GM12891 (cell line): Measurements from ENCODE around the gene AQR.
"Not testable (repeated sequence)": the region's sequence is repeated elsewhere in the genome, so short reads cannot be mapped to it uniquely, and the experiment has no call there.

ENCODE experiments used
- DNase-seq: peaks from one replicate; pipeline ENCODE4 v3.0.0; 2011; ENCODE audit warnings: low spot score; ENCODE audit not compliant: insufficient read length
- FAIRE-seq: peaks from 2 replicates; lab custom pipeline; 2011; peaks lifted over from hg19 to GRCh38; lab: Jason Lieb, UNC
- PAX5 ChIP-seq: IDR thresholded peaks from 2 replicates; pipeline ENCODE4 v1.6.1; 2011; ENCODE audit warnings: low read length, moderate library complexity, mild to moderate bottlenecking; ENCODE audit not compliant: insufficient read depth, severe bottlenecking
- POLR2A ChIP-seq: IDR thresholded peaks from 2 replicates; pipeline ENCODE4 v1.6.1; 2011; ENCODE audit warnings: low read depth, low read length, control low read depth
- POLR2AphosphoS5 ChIP-seq: IDR thresholded peaks from 2 replicates; pipeline ENCODE4 v1.6.1; 2011; ENCODE audit warnings: low read depth, low read length, control low read depth
- POU2F2 ChIP-seq: IDR thresholded peaks from 2 replicates; pipeline ENCODE4 v1.6.1; 2011; ENCODE audit warnings: low read depth, mild to moderate bottlenecking, control low read depth, low read length, moderate library complexity
- SPI1 ChIP-seq: IDR thresholded peaks from 2 replicates; pipeline ENCODE4 v1.6.1; 2011; ENCODE audit warnings: low read depth, low read length, control low read depth
- TAF1 ChIP-seq: IDR thresholded peaks from 2 replicates; pipeline ENCODE4 v1.6.1; 2011; ENCODE audit warnings: low read depth, low read length, control low read depth

Gene AQR

GRCh38 chr15:34828145-34828911, 141.2 kb downstream of the AQR start:
- DNase-seq, result no peak
- no peak for FAIRE-seq
- TF ChIP-seq TAF1, result no peak
- no peak for TF ChIP-seq PAX5
- TF ChIP-seq POLR2AphosphoS5, result no peak
- TF ChIP-seq SPI1, result no peak
- no peak for TF ChIP-seq POLR2A

GRCh38 chr15:34821831-34822230, 147.7 kb downstream of the AQR start:
- DNase-seq (no peak), FAIRE-seq (no peak)
- no peak for TF ChIP-seq POLR2A
- no peak for TF ChIP-seq POU2F2
- TF ChIP-seq POLR2AphosphoS5, result no peak
- TF ChIP-seq PAX5, result no peak
- no peak for TF ChIP-seq TAF1
- TF ChIP-seq SPI1, result no peak

DNA sequence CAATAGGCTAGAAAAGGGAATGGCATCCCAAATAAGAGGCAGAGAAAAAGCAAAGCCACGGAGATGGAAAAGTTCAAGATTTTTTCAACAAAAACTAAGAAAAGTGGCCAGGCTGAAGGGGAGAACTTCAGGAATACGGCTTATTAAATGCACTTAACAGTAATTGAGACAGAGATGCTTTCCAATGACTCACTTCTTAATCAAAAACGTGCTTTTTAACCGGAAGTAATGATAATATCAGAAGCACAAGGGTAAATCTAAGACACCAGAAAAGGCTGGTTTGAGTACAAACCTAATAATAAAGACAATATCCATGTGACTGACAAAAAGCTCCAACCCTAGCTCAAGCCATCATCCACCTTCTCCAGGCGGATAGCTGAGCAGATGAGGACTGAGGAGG, 149.4 kb downstream of the AQR start:
- FAIRE-seq, result no peak
- TF ChIP-seq SPI1 (no peak), POLR2AphosphoS5 (no peak), POLR2A (no peak)
- DNase-seq, result no peak

GRCh38 chr15:34818526-34818925, 151.0 kb downstream of the AQR start:
- FAIRE-seq (no peak), DNase-seq (no peak)
- TF ChIP-seq PAX5 (no peak), POLR2A (no peak), POU2F2 (no peak), TAF1 (no peak)

GRCh38 chr15:34815836-34816235, 153.7 kb downstream of the AQR start:
- DNase-seq (no peak), FAIRE-seq (no peak)
- TF ChIP-seq TAF1 (no peak), POLR2AphosphoS5 (no peak), POLR2A (no peak), PAX5 (no peak), SPI1 (no peak), POU2F2 (no peak)

DNA sequence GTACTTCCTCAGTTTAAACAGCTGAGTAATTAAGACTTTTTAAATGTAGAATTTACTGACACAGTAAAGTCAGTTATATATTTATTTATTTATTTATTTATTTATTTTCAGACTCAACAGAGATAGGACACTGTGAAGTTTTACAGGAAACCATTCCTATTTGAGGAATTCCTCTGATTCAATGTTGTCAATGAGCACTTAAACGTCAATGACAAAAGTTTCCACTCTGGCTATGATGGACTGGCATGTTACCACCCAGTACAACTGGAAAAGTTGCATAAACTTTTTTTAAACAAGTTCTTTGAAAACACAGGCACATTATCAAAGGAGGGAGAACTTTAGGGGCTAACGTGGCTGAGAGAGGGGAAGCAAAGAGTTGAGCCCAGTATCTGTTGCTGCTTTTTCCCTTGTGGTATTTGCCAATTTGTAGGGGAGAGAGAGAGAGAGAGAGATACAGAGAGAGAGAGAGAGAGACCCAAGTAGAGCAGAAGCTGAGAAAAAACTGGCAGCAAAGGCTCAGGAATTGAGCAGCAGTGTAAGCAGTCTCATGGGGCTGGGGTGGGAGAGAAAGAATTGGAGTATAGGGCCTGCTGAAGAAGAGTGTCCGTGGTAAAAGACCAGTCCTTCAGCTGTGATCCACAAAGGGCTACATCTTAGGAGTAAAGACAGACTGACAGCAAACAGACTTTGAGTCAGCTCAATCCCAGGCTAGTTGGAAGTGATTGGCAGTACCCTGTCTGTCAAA, 155.9 kb downstream of the AQR start:
- DNase-seq, result no peak
- no peak for FAIRE-seq
- TF ChIP-seq POU2F2, result no peak
- no peak for TF ChIP-seq TAF1
- no peak for TF ChIP-seq SPI1
- no peak for TF ChIP-seq PAX5
- no peak for TF ChIP-seq POLR2A
- no peak for TF ChIP-seq POLR2AphosphoS5

- DNase-seq, FAIRE-seq: not testable (repeated sequence)
Observed at GRCh38 chr15:34812868-34813365, 156.6 kb downstream of the AQR start.

DNA sequence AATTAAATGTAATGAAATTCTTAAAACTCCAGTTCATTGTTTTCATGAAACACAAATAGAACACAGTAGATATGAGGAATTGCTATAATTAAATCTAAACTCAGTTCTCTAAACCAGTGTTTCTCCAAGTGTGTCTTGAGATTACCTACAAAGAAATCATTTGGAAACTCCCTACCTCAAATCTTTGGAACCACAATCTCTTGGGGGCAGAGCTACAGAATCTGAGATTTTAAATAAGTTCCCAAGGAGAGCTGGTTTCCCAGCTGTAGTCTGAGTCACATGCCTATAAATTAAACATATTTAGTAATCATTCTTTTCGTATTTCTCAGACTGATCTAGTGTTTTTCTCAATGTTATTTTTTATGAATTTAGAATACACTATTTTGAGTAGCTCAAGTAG, 157.2 kb downstream of the AQR start:
- no peak for TF ChIP-seq PAX5
- no peak for TF ChIP-seq SPI1
- TF ChIP-seq POLR2A, result no peak
- no peak for TF ChIP-seq POLR2AphosphoS5
- TF ChIP-seq TAF1, result no peak
- TF ChIP-seq POU2F2, result no peak
- no peak for FAIRE-seq
- DNase-seq, result no peak

DNA sequence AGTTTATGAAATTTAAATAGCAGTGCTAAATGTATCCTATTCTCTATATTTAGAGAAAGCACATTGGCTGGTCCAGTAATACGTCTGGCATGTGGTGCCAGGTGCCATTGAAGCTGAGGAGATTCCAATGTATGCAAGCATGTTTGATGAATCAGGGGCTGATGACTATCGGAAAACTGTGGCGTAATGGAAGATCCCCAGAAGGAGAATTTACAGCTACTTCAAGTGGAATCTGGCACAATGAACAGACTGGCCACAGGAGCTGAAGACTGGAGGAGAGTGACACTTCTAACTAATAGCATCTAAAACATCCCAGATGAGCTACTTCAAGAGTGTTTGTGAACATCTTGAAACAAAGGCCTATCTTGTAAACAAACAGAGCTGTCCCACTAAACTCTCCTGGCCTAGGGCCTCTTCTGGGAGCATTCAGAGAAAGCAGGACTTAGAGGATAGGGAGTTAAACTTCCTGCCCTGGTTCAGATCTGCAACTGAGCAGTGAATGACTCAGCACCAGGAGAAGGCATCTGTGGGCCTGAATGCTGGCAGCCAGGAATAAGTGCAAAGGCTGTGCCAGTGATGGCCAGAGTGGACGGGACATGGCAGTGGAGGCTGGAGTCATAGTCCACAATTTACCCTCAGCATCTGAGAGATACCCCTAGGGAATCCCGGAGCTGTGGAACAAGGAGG, 159.0 kb downstream of the AQR start:
- TF ChIP-seq PAX5 (no peak), POLR2AphosphoS5 (no peak), POU2F2 (no peak), TAF1 (no peak)
- DNase-seq (no peak), FAIRE-seq (no peak)

- DNase-seq, result no peak
- TF ChIP-seq SPI1, result no peak
- no peak for TF ChIP-seq POLR2AphosphoS5
- no peak for TF ChIP-seq POU2F2
- TF ChIP-seq PAX5, result no peak
- no peak for TF ChIP-seq POLR2A
- no peak for TF ChIP-seq TAF1
- FAIRE-seq, result no peak
Observed at GRCh38 chr15:34809186-34809585, 160.4 kb downstream of the AQR start.
